AG09319 (cell line): ENCODE results near the gene COTL1.

Experiments used
- DNase-seq: peaks from one replicate; pipeline ENCODE4 v3.0.0-alpha.2; 2010; ENCODE audit warnings: low read depth; ENCODE audit errors: extremely low read depth
- CTCF ChIP-seq: IDR thresholded peaks from 2 replicates; pipeline ENCODE4 v1.5.1; 2011; ENCODE audit warnings: low read depth, mild to moderate bottlenecking, inconsistent platforms, low read length, moderate library complexity

Gene COTL1

GRCh38 chr16:84548971-84549844 is 68.7 kb downstream of the COTL1 start:
- DNase-seq, result no peak
- TF ChIP-seq CTCF, result no peak

- DNase-seq, result no peak
- TF ChIP-seq CTCF, result no peak
Measured at GRCh38 chr16:84548508-84548907, 69.4 kb downstream of the COTL1 start.

- no peak for DNase-seq
- no peak for TF ChIP-seq CTCF
Measured at GRCh38 chr16:84547546-84548061, 70.3 kb downstream of the COTL1 start.

- no peak for DNase-seq
- no peak for TF ChIP-seq CTCF
Measured at GRCh38 chr16:84546669-84547545, 71.0 kb downstream of the COTL1 start.

GRCh38 chr16:84545114-84545737 is 72.7 kb downstream of the COTL1 start:
- DNase-seq, result no peak
- no peak for TF ChIP-seq CTCF

GRCh38 chr16:84544031-84544773 is 73.7 kb downstream of the COTL1 start:
- no peak for DNase-seq
- TF ChIP-seq CTCF, result no peak
